ENCODE results near the gene NKAIN2. TPM values are rescaled to one million over a fixed set of nuclear protein-coding genes. Genes with fewer than 3 reads are reported as not detected.

Gene NKAIN2
- total RNA-seq, 1 experiment from 2014 or later: 0.06 TPM

DNA sequence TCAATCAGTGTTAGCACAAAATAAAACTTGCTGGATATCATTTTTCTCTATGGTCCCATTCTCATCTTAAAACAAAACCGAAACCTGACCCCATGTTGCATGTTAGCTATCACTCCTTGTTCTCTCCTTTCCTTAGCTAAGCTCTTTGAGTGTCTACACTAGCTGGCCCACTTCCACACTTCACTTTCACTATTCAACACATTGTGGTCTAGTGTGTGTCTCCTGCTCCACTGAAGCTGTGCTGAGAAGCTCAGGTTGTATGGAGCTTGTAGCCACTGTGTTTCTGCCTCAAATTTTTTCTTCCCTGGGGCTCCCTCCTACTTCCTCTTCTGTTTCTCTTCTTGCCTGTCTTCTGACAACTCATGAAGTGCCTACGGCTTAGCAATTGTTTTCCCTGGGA lies 223.0 kb downstream of the NKAIN2 start:
- no peak for DNase-seq (ENCODE audit: low read depth)

DNA sequence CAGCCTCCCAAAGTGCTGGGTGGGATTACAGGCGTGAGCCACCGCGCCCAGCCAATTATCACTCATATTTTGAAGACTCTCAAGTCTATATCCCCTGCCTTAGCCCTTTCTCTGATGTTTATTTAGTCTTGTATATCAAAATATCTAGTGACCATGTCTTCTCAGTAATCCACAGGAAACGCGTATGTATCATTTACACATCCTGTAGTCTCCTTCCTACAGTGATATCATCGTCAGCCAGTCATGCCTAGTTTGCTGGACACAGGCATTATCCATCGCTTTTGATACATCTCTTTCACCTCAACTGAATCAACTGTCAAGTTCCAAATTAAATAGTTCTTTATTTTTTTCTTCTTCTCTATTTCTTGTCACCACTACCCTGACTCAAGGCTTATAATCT lies 223.7 kb downstream of the NKAIN2 start:
- DNase-seq (ENCODE audit: low read depth): no peak

DNA sequence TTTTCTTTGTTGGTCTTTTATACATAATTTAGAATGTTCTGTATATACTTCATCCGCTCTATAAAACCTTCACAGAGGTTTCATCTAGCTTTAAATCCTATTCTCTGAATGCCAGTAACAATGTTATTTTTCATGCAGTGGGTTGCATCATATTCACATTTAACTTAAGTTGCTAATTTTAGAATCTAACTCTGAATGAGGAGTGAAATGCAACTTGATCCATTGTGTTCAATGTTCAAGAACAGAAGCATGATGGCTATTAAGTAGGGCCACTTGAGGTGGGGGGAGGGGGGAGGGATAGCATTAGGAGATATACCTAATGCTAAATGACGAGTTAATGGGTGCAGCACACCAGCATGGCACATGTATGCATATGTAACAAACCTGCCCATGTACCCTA lies 224.5 kb downstream of the NKAIN2 start:
- peak; percentile 3 for DNase-seq (ENCODE audit: low read depth)

DNA sequence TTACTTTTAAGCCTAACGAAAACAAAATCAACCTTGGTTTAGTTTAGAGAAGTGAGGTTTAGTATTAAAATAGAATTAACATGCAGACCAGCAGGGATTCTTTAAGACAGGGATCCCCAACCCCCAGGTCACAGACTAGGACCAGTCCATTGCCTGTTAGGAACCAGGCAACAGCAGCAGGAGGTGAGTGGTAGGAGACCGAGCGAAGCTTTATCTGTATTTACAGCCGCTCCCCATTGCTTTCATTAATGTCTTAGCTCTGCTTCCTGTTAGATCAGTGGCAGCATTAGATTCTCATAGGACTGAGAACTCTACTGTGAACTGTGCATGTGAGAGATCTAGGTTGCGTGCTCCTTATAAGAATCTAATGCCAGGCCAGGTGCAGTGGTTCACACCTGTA lies 225.9 kb downstream of the NKAIN2 start:
- no peak for DNase-seq (ENCODE audit: low read depth)

DNA sequence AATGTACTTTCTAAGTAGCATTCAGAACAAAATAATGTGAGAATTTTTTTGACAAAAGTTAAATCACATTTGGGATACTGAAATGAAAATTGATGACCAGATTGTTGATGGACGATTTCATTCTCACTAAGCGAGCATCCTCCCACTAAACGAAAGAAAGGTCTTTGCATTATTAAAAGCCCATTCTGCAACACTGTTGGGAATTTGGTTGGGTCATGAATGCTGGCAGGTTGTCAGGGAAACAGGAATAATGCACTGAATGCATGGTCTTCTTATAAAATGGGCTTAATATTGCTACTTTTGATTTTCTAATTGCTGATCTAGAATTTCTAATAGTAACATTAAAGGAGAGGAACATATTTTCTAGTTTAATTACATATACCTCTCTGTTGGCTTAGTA lies 229.8 kb downstream of the NKAIN2 start:
- no peak for DNase-seq (ENCODE audit: low read depth)

DNA sequence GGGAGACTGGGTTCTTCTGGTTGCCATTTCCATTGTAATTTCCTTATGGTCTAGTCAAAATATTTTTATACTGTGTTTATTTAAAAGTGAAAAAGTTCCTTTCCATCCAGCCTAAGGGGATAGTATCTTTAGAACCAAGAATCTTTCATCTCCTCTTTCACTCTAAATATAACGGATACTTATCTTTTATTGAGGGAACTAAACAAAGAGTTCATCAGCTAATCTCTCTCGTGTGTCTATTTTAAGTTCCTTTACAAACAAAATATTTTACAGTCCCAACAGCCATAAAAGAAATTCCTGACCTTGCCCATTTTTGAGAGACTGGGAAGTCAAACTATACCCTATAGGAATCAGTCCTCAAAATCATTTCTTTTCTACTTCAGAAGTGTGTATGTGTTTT lies 232.7 kb downstream of the NKAIN2 start:
- DNase-seq (ENCODE audit: low read depth): no peak

DNA sequence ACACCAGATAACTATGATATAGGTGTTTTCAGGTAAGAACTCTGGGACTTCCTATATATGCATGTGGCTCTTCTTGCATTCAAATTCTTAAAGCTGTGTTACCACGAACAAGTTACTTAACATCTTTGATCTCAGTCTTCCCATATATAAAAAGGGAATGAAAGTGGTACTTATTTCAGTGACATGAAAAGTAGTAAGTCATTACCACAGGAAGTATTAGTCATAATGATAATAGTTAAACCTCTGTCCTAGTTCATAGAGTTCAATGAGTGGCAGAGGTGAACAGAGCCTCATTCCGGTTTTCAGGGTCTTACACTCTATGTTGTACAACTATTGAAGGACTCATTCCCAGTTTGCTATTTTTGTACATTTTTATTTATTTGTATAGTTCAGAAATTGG lies 237.0 kb downstream of the NKAIN2 start:
- DNase-seq (ENCODE audit: low read depth): peak; percentile 3

DNA sequence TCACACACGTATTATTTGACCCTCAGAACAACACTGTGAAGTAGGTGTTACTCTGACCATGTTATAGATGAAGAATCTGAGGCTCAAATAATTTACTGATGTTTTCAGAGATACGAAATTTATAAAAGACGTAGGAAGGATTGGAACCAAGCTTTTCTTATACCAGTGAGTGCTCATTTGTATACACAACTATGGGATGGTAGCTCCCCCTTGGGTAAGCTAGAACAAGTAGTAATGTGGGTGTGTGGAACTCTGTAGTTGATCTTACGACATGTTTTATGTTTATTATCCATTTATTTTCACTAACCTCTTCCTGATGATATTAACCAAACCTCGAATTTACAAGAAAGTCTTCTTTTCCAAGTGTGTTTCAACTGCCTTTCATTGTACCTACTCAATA lies 248.5 kb downstream of the NKAIN2 start:
- no peak for DNase-seq (ENCODE audit: low read depth)

DNA sequence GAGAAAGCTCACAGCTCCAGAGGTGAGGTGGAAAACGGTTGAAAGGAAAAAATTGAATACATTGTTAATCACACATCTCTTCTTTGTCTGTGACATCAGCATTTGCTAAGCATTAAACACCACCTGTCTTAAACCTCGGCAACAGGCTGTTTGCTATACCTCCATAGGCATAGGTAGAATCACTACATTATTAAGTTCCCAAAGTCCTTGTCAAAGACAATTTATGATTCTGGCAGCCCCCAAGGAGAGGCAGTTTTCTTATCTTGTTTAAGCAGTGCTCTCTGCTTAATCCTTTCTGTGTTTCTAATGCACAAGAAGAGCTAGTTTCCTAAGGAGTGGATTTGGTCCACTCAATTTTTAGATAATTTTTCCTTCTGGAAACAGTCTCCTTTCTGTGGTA lies 249.7 kb downstream of the NKAIN2 start:
- no peak for DNase-seq (ENCODE audit: low read depth)

DNA sequence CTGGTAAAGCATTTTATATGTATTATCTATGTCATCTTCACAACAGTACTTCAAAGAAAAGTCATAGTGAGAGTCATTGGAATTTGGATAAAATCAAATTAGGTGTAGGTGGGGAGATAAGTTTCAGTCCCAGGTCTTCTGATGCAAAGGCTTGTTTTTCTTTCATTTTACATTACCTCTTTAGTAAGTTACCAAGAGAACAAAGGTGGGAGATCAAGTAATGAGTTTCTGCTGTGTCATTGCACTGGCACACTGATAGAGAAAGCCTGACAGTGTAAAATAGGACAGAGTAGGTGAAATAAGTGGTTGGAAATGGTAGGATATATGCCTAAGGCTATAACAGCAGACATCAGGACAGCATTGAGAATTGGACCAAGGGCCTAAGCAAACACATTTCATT lies 250.4 kb downstream of the NKAIN2 start:
- DNase-seq (ENCODE audit: low read depth): no peak

DNA sequence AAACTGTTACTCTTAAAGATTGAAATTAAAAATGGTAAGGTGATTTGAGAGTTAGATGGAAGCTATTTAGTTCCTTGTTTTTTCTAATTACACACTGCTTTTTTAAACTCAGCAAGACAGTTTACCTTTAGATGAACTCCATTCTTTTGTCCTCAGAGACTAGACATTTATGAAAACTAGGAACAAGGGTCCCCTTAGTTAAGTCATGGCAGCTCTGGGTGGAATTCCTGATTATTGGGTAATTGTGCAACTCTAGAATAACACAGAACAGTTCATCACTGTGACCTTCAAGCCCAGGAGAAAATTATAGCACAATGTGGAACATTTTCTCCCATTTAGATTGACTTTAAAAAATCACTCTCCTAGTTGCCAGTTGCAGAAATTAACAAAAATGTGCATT lies 251.7 kb downstream of the NKAIN2 start:
- no peak for DNase-seq (ENCODE audit: low read depth)

DNA sequence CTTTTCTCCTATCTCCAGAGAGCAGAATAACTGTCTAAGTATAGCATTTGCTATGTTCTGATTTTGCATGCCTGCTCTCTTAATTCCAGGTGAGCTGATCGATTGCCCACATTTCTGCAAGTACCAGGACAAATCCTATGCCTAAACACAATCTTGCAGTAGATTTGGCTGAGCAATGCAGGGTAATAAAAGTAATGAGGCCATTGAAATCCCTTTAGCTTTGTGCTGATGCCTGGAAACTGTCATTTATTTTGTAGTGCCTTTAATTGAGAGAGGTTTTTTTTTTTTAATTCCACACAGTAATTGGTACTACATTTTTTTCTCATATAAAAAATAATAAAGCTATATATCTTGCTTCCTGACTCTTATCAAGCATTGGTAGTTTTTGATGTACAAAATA lies 252.3 kb downstream of the NKAIN2 start:
- no peak for DNase-seq (ENCODE audit: low read depth)

DNA sequence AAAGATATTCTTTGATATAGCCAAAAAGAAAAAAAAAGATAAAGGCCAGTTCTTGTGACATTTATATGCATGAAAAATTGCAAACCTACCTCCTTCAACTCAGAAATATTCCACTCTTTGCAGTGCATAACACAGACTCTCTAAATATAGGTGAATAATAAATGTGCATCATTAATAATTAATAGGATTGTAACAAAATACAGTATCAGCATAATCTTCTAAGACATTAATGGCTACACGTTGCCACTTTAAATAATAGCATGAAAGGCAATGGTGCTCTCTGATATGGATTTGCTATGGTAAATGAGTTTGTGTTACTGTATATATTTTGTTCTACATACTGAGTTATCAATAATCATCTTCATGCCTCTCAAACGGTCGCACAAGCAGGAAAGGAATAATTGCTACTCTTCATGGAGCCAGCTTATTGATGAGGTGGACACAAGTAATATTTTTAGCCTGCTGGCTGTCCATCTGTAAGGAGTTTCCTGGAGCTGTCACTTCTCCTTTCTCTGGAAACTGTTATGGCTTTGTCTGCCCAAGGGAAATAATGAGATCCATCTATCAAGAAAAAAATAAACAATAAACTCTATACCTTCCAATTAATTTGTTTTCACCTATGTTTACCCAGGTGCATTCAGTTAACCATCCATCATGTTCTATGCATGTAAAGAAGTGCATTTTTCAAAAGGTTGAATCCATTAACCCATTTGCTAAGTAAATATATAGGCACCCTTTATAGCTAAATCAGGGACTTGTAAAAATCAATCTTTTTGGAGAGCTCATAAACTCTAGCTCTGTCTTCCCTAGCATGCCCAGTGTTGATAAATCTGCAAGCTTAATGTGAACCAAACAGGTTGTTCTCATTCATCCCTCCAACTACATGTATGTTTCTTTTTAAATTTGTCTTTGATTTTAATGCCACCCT lies 253.0 kb downstream of the NKAIN2 start:
- DNase-seq (ENCODE audit: low read depth): no peak

DNA sequence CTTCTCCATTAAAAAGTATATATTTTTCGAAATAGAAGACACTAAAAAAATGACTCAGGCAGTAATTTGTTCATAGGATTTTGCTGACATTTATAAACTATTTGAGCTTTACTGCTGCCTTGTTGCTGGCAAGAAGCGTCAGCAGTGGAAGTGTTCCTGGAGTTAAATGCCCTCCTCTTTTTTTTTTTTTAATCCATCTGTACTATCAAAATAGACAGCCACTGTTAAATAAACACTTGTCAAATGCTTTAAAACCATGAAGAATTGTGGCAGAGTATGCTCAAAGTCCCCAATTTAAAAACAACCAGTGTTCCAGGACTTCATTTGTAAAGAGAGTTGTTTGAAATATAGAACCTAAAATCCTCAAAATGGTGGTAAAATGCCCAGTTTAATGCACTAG lies 253.8 kb downstream of the NKAIN2 start:
- DNase-seq (ENCODE audit: low read depth): no peak

DNA sequence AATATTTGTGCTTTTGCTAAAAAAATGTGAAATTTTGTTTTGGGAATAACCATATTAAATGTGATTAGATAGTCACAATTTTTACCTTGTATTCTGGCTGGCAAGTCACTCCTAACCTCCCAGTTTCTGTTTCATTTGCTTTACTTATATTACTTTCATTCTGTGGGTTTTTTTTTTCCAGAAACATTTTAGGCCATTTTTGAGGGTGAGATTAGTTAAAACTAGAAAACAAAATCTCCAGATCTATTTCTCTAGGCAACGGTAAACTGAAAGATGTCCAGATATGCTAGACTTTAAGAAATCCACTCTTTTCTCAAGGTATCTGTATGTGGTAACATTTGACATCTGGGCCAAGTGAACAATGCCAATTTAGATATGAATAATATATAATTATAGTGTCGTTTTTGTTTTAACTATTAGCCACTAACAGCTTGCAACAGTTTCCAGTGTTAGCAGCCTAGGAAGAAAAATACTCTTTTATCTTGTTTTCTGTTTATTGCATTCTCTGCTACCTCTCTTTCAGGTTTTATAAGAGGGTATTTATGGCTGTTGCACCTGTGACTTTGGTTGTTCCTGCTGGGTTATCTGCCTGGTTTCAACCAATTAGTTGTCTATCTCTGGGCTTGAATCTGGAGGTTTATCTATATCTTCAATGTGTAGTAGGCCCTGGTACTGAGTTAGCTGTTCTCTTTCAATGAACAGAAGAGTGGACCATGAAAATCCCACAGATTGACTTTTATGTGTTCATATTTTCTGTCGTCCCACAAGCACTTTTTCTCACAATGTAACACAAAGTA lies 260.9 kb downstream of the NKAIN2 start:
- no peak for DNase-seq (ENCODE audit: low read depth)

DNA sequence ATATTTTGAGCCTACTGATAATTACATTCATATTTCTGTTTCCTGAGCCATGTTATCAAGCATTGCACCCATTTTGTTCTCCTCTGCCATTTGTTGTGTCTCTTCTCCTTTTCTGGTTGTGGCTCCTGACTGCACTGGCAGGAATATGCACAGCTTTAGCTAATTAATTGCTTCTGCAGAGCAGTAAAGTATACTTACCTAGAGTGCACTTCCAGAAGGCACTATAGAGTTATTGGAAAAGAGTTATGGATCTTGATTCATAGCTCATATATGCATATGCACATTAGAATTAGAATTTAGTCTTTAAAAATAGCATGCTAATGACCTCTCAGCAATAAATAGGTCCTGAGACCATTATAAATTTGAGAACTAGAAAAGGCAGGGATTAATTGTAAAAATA lies 262.6 kb downstream of the NKAIN2 start:
- DNase-seq (ENCODE audit: low read depth): no peak

DNA sequence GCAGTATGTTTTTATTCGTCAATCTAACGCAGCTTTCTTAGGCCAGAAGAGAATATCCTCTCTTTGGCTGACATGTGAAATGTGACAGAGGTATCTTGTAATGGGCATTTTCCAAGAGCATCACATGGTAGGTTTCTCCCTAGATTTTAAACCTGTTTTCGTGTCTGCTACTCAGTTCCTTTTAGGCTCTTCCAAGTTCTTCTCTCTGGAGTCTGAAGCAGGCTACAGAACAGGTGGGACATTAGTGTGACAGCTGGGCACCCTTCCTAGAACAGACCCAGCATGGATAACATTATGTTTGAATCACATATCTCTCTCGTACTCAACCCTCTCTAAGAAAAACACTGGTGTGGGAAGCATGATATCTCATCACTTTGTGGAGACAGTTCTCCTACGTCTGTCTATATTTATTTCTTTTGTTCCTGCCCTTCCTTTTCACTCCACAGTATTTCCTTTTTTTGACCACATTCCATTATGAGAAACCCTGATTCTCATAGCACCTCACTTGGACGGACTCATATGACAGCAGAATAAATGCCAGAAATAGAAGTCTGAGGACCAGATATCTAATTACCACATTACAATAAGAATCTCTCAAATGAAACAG lies 263.4 kb downstream of the NKAIN2 start:
- DNase-seq (ENCODE audit: low read depth): peak; percentile 50

DNA sequence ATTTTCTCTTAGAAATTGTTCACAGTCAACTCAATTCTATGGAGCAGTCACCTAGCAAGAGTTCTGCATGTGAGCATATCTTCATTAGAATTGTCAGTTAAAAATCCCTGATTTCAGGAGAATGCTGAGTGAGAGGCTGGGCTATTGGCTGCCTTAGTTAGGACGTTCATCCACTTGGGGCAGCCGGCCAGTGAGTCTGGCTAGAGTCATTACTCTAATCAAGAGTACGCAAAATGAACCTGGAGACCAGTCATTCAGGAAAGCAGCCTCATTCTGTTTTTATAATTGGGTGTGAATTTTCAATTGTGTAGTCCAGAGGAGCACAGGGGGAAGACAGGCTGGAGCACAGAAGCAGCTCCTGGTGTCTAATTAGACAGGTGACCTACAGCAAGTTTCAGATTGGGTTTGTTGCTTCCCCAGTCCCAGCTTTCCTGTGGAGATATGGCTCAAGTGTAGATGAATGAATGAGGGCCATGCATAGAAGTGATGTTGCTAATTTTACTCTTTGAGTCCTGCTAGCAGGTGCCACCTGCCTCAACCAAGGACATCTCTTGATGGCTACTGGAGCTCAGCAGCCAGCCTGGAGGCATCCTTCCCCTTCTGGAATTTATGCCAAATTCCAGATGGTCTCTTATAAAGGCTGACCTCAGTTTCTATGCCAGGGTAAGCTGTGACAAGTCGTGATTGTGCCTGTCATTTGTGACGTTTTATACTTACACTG lies 265.7 kb downstream of the NKAIN2 start:
- no peak for DNase-seq (ENCODE audit: low read depth)

DNA sequence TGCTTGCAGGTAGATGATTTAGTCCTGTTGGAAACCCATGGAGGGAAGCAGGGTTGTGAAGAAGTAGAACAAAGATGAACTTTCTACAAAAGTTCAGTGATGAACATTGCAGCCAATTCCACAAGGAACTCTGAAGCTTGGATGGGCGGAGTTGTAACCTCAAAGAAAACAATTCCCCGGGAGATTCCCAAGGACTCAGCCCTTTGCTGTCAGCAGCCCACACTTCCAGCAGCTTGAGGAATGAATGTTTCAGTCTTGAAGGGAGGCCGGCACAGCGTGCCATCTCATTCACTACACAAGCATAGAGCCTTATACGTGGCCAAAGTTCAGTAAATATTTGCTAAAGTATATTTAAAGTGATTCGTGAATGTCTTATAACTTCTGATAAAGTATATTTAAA lies 269.4 kb downstream of the NKAIN2 start:
- peak; percentile 47 for DNase-seq (ENCODE audit: low read depth)

DNA sequence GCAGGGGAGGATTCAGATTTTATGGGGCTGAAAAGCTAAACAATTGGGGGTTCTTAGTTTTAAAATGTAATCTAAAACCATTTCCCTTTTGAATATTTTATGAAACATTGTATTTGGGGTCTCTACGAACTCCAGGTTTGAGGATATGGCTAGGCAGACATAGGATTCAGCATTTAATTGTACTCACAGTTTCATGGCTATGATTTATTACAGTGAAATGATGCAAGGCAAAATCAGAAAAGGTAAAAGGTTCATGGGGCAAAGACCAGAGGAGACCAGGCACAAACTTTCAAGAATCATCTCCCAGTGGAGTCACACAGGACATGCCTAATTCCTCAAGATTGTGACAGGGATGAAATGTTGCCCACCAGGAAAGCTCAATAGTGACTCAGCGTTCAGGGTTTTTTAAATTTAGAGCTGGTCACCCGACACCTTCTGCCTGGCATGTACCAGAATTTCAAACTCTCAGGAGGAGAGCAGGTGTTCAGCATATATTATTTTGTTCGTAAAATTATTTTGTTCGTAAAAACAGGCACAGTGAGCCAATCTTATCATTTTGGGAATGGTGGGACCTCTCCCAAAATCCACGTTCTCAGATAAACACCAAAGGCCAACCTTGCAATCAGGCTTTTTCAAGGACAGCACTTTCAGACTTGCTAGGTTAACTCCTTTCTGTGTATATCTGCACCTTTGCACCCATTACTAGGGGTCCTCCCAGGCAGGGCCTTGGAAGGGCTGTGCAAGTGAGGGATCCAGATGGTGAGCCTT lies 270.3 kb downstream of the NKAIN2 start:
- peak; percentile 32 for DNase-seq (ENCODE audit: low read depth)

DNA sequence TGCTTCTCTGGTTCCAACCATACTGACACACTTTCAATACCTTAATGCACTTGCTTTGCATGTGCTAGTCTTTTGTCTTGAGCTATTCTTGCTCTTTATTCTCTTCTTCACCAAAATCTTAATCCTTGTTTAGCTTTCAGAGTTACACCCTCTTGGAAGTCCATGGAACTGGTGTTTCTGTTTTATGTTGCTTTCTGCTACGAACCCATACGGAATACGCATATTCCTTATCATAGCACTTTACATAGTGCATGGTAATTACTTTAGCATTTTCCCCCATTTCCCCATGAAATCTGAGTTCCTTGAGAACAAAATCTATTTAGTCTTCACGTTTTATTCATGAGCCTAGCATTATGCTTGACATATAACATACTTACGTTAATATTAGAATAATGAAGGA lies 270.9 kb downstream of the NKAIN2 start:
- DNase-seq (ENCODE audit: low read depth): no peak

All from LHCN-M2 (cell line).